ENCODE measurements around the gene KCNJ9. TPM values are rescaled to one million over a fixed set of nuclear protein-coding genes. Genes with fewer than 3 reads are reported as not detected.

KCNJ9 gene
- polyA plus RNA-seq, 1 donor from 2014 or later = 8.0 TPM

DNA sequence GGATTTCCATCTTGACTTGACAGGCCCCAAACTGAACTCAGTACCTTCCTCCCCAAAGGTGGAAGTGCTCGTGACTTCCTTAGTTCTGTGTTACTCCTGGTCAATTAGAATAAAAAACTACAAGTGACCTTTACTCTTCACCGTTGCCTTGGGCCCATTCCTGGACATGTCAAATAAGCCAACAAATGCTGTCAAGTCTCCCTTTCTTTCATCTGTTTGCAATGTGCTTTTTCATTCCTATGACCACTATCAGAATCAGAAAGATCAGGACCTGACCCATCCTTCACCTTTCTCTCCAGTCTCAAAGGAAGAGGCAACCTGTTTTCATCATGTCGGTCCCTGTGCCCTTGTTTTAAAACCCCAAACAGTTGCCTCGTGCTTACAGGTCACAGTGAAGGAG lies 6.5 kb upstream of the KCNJ9 start:
- Histone ChIP-seq H3F3A (ENCODE audit: insufficient read depth, low read length, poor library complexity, severe bottlenecking) (no peaks in the 10 kb centered on the region), H3K4me2 (ENCODE audit: low read length) (no peak overlapping the region), H3K9me2 (ENCODE audit: insufficient read depth, low read length) (no peaks in the 10 kb centered on the region), H3K36me3 (ENCODE audit: insufficient read depth, low read length) (no peaks in the 10 kb centered on the region), H3K27me3 (ENCODE audit: insufficient read depth, low read depth, low read length) (peaks cover 14% of the 10 kb centered on the region), H3K4me3 (ENCODE audit: low read length) (no peak overlapping the region), H3K27ac (ENCODE audit: low read length) (no peak overlapping the region), H3K9ac (ENCODE audit: low read length) (no peak overlapping the region), H2AFZ (ENCODE audit: low read depth, low read length) (no peak overlapping the region), H3K79me2 (replicated peaks; ENCODE audit: insufficient read depth, low read length) (no peaks in the 10 kb centered on the region), H4K20me1 (ENCODE audit: insufficient read depth) (no peaks in the 10 kb centered on the region), H3K9me3 (ENCODE audit: low read length) (no peaks in the 10 kb centered on the region)
- TF ChIP-seq EZH2 (IDR thresholded peaks at IDR 0.05; ENCODE audit: borderline replicate concordance, insufficient read depth, low read length, poor library complexity, severe bottlenecking) (no peak), MXI1 (conservative IDR thresholded peaks at IDR 0.05; ENCODE audit: poor library complexity, severe bottlenecking) (no peak), SMC3 (conservative IDR thresholded peaks at IDR 0.05; ENCODE audit: poor library complexity) (no peak), REST (IDR thresholded peaks at IDR 0.05; ENCODE audit: borderline replicate concordance) (no peak), RAD21 (conservative IDR thresholded peaks at IDR 0.05) (no peak), EP300 (conservative IDR thresholded peaks at IDR 0.05; ENCODE audit: poor library complexity, severe bottlenecking) (no peak), POLR2AphosphoS5 (IDR thresholded peaks at IDR 0.05) (no peak), TAF1 (IDR thresholded peaks at IDR 0.05; ENCODE audit: low read depth) (no peak)
- TF ChIP-seq, protein P1, sequence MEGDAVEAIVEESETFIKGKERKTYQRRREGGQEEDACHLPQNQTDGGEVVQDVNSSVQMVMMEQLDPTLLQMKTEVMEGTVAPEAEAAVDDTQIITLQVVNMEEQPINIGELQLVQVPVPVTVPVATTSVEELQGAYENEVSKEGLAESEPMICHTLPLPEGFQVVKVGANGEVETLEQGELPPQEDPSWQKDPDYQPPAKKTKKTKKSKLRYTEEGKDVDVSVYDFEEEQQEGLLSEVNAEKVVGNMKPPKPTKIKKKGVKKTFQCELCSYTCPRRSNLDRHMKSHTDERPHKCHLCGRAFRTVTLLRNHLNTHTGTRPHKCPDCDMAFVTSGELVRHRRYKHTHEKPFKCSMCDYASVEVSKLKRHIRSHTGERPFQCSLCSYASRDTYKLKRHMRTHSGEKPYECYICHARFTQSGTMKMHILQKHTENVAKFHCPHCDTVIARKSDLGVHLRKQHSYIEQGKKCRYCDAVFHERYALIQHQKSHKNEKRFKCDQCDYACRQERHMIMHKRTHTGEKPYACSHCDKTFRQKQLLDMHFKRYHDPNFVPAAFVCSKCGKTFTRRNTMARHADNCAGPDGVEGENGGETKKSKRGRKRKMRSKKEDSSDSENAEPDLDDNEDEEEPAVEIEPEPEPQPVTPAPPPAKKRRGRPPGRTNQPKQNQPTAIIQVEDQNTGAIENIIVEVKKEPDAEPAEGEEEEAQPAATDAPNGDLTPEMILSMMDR (IDR thresholded peaks at IDR 0.05; ENCODE audit: poor library complexity, severe bottlenecking) = no peak

- Histone ChIP-seq H3K27ac (ENCODE audit: low read length) (no peak overlapping the region), H2AFZ (ENCODE audit: low read depth, low read length) (no peak overlapping the region), H3F3A (ENCODE audit: insufficient read depth, low read length, poor library complexity, severe bottlenecking) (no peaks in the 10 kb centered on the region), H3K27me3 (ENCODE audit: insufficient read depth, low read depth, low read length) (peaks cover 11% of the 10 kb centered on the region), H4K20me1 (ENCODE audit: insufficient read depth) (no peaks in the 10 kb centered on the region), H3K9me3 (ENCODE audit: low read length) (no peaks in the 10 kb centered on the region), H3K4me3 (ENCODE audit: low read length) (no peak overlapping the region), H3K9ac (ENCODE audit: low read length) (no peak overlapping the region), H3K36me3 (ENCODE audit: insufficient read depth, low read length) (no peaks in the 10 kb centered on the region), H3K4me2 (ENCODE audit: low read length) (no peak overlapping the region), H3K9me2 (ENCODE audit: insufficient read depth, low read length) (no peaks in the 10 kb centered on the region), H3K79me2 (replicated peaks; ENCODE audit: insufficient read depth, low read length) (no peaks in the 10 kb centered on the region)
- TF ChIP-seq REST (IDR thresholded peaks at IDR 0.05; ENCODE audit: borderline replicate concordance) = no peak
- no peak for TF ChIP-seq TAF1 (IDR thresholded peaks at IDR 0.05; ENCODE audit: low read depth)
- TF ChIP-seq EP300 (conservative IDR thresholded peaks at IDR 0.05; ENCODE audit: poor library complexity, severe bottlenecking) = no peak
- no peak for TF ChIP-seq RAD21 (conservative IDR thresholded peaks at IDR 0.05)
- TF ChIP-seq SMC3 (conservative IDR thresholded peaks at IDR 0.05; ENCODE audit: poor library complexity) = no peak
- no peak for TF ChIP-seq MXI1 (conservative IDR thresholded peaks at IDR 0.05; ENCODE audit: poor library complexity, severe bottlenecking)
- TF ChIP-seq, protein P1 (IDR thresholded peaks at IDR 0.05; ENCODE audit: poor library complexity, severe bottlenecking) = no peak
- no peak for TF ChIP-seq POLR2AphosphoS5 (IDR thresholded peaks at IDR 0.05)
- TF ChIP-seq EZH2 (IDR thresholded peaks at IDR 0.05; ENCODE audit: borderline replicate concordance, insufficient read depth, low read length, poor library complexity, severe bottlenecking) = no peak
Observed at GRCh38 chr1:160075836-160076235, 5.5 kb upstream of the KCNJ9 start.

Measured in neural cell (in vitro differentiated cells).